HL-60 (cell line): ENCODE data around the gene FAM9C.
"Not testable (repeated sequence)": the region's sequence is repeated elsewhere in the genome, so short reads cannot be mapped to it uniquely, and the experiment has no call there.

Source experiments
- DNase-seq, 2 experiments: peaks; one replicate each; pipeline ENCODE4 v3.0.0-alpha.2; 2010 to 2020; ENCODE audit warnings: low read depth in 1 of 2, low spot score in 1 of 2
- H3K27ac ChIP-seq: fragments of 250-450 bp; sonication (Bioruptor Pico); replicated peaks from 2 replicates; pipeline ENCODE4 v1.5.1; 2020; ENCODE audit warnings: mild to moderate bottlenecking, moderate library complexity
- H3K27me3 ChIP-seq: fragments of 250-450 bp; sonication (Bioruptor Pico); 2 replicates; pipeline ENCODE4 v1.5.1; 2021; ENCODE audit warnings: mild to moderate bottlenecking, moderate library complexity; ENCODE audit not compliant: insufficient read depth, poor library complexity, severe bottlenecking
- H3K4me3 ChIP-seq: replicated peaks from 2 replicates; pipeline ENCODE4 v1.5.1; 2011; ENCODE audit warnings: mild to moderate bottlenecking, control low read depth, low read length; ENCODE audit not compliant: insufficient read depth
- CTCF ChIP-seq: IDR thresholded peaks from one replicate; pipeline ENCODE4 v1.5.1; 2011; ENCODE audit warnings: low read length, control low read depth, inconsistent platforms; ENCODE audit not compliant: insufficient read depth
- GABPA ChIP-seq: IDR thresholded peaks from 2 replicates; pipeline ENCODE4 v1.6.1; 2012; ENCODE audit warnings: low read depth
- POLR2AphosphoS5 ChIP-seq: IDR thresholded peaks from 2 replicates; pipeline ENCODE4 v1.6.1; 2012; ENCODE audit warnings: low read depth
- REST ChIP-seq: IDR thresholded peaks from 2 replicates; pipeline ENCODE4 v1.6.1; 2012; ENCODE audit warnings: low read depth; ENCODE audit not compliant: insufficient replicate concordance
- SPI1 ChIP-seq: IDR thresholded peaks from 2 replicates; pipeline ENCODE4 v1.6.1; 2012; ENCODE audit warnings: low read depth, mild to moderate bottlenecking, borderline replicate concordance

Gene FAM9C

GRCh38 chrX:13084611-13085010 is 40.2 kb upstream of the FAM9C start:
- TF ChIP-seq REST (no peak), GABPA (no peak), POLR2AphosphoS5 (no peak), CTCF (no peak), SPI1 (no peak)
- H3K27me3 ChIP-seq = no peaks in the 10 kb centered on the region
- no peak overlapping the region for H3K4me3 ChIP-seq
- DNase-seq = no peak
- peak overlapping the region; percentile 97 for H3K27ac ChIP-seq

- peak overlapping the region; percentile 97 for H3K27ac ChIP-seq
- DNase-seq, H3K4me3 ChIP-seq, H3K27me3 ChIP-seq: not testable (repeated sequence)
These were observed 39.4 kb upstream of the FAM9C start for GRCh38 chrX:13083755-13084326.

- H3K27ac ChIP-seq = peak overlapping the region; percentile 97
- DNase-seq = peak in 1 of 2 experiments; percentile 18
- no peaks in the 10 kb centered on the region for H3K27me3 ChIP-seq
- TF ChIP-seq GABPA (no peak), CTCF (no peak), REST (no peak), SPI1 (no peak), POLR2AphosphoS5 (no peak)
- H3K4me3 ChIP-seq = no peak overlapping the region
These were observed 38.0 kb upstream of the FAM9C start for GRCh38 chrX:13082206-13083065.

GRCh38 chrX:13081395-13082205 is 37.2 kb upstream of the FAM9C start:
- Histone ChIP-seq H3K27ac (peak overlapping the region; percentile 97), H3K27me3 (no peaks in the 10 kb centered on the region), H3K4me3 (no peak overlapping the region)
- DNase-seq = peak; percentile 75 to 91
- TF ChIP-seq CTCF (no peak), POLR2AphosphoS5 (peak; percentile 47; the same call in 1 of the 2 replicates), SPI1 (peak; percentile 49; the same call in 1 of the 2 replicates), REST (peak; percentile 31), GABPA (no peak; the same call in 1 of the 2 replicates)
